ENCODE data around the gene PTGES3. TPM values are rescaled to one million over a fixed set of nuclear protein-coding genes. Genes with fewer than 3 reads are reported as not detected.
"Not testable (repeated sequence)": the region's sequence is repeated elsewhere in the genome, so short reads cannot be mapped to it uniquely, and the experiment has no call there.

PTGES3 gene
- total RNA-seq, 2 donors from 2014 or later: 27.4 to 56.0 TPM

GRCh38 chr12:56715798-56716197, 27.7 kb upstream of the PTGES3 start:
- 71 to 77% methylated on average over 8 of the region's 8 CpGs for WGBS, 2 donors
- H3K4me3 ChIP-seq: no peak overlapping the region
- ATAC-seq: no peak
- peaks cover 51% of the 10 kb centered on the region for H3K4me1 ChIP-seq
- intact Hi-C loops (cut with DNase I): no loop called here
- no peaks in the 10 kb centered on the region for H3K27me3 ChIP-seq
- H3K9me3 ChIP-seq: no peaks in the 10 kb centered on the region
- peaks cover 17 to 26% of the 10 kb centered on the region in 2 donors for H3K36me3 ChIP-seq (replicated peaks in 1 of 2; ENCODE audit: insufficient read depth in 1 of 2, low read depth in 2 of 2)
- H3K27ac ChIP-seq: no peak overlapping the region
- TF ChIP-seq CTCF (IDR thresholded peaks at IDR 0.05): no peak
- TF ChIP-seq POLR2A (IDR thresholded peaks at IDR 0.05): no peak
- DNase-seq: no peak

DNA sequence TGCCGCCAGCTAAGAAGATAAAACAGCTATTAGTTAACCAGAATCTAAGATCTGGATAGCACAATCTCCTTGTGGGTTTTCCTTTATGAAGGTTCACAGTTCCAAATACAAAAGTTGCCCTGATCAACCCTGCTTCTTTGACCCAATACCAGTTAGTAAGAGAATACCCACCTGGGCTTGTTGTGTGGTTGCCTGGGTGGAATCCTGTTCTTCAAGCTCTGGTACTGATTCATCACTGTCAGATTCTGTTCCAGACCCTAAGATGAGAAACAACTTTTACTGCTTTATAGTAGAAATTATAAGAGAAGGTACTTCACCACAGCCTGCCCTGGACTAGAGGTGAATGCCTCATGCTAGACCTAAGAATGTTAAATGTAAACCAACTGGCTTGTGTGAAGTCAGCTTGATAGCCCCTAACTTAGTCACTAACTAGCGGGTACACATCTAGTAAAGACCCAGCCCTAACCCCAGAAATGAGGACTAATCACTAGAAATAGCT, 26.4 kb upstream of the PTGES3 start:
- intact Hi-C loops (cut with DNase I): no loop called here
- TF ChIP-seq POLR2A (IDR thresholded peaks at IDR 0.05): no peak
- TF ChIP-seq CTCF (IDR thresholded peaks at IDR 0.05): no peak
- ATAC-seq (no peak), DNase-seq (no peak)
- no peaks in the 10 kb centered on the region for H3K9me3 ChIP-seq
- peaks cover 38% of the 10 kb centered on the region for H3K4me1 ChIP-seq
- H3K27me3 ChIP-seq: no peaks in the 10 kb centered on the region
- H3K27ac ChIP-seq: no peak overlapping the region
- no peak overlapping the region for H3K4me3 ChIP-seq
- 72 to 78% methylated on average over 2 of the region's 2 CpGs for WGBS, 2 donors
- H3K36me3 ChIP-seq (replicated peaks in 1 of 2; ENCODE audit: insufficient read depth in 1 of 2, low read depth in 2 of 2): peaks cover 17 to 26% of the 10 kb centered on the region in 2 donors

- no peak overlapping the region for H3K27ac ChIP-seq
- no peaks in the 10 kb centered on the region for H3K9me3 ChIP-seq
- TF ChIP-seq POLR2A (IDR thresholded peaks at IDR 0.05) (no peak), CTCF (IDR thresholded peaks at IDR 0.05) (no peak)
- DNase-seq: no peak
- no peaks in the 10 kb centered on the region for H3K27me3 ChIP-seq
- intact Hi-C loops (cut with DNase I): no loop called here
- no peak for ATAC-seq
- peaks cover 26% of the 10 kb centered on the region for H3K4me1 ChIP-seq
- 79 to 86% methylated on average over 3 of the region's 3 CpGs for WGBS, 2 donors
- H3K36me3 ChIP-seq (replicated peaks in 1 of 2; ENCODE audit: insufficient read depth in 1 of 2, low read depth in 2 of 2): peaks cover 17 to 26% of the 10 kb centered on the region in 2 donors
- no peak overlapping the region for H3K4me3 ChIP-seq
Measured at GRCh38 chr12:56713345-56713744, 25.3 kb upstream of the PTGES3 start.

GRCh38 chr12:56709759-56710376, 21.8 kb upstream of the PTGES3 start:
- Histone ChIP-seq H3K36me3 (replicated peaks in 1 of 2; ENCODE audit: insufficient read depth in 1 of 2, low read depth in 2 of 2) (peaks cover 17 to 26% of the 10 kb centered on the region in 2 donors), H3K27ac (no peak overlapping the region), H3K9me3 (no peaks in the 10 kb centered on the region), H3K4me3 (no peak overlapping the region), H3K4me1 (no peaks in the 10 kb centered on the region), H3K27me3 (no peaks in the 10 kb centered on the region)
- ATAC-seq (no peak), DNase-seq (no peak)
- 80 to 84% methylated on average over 5 of the region's 5 CpGs for WGBS, 2 donors
- intact Hi-C loops (cut with DNase I): no loop called here
- TF ChIP-seq POLR2A (IDR thresholded peaks at IDR 0.05): no peak
- TF ChIP-seq CTCF (IDR thresholded peaks at IDR 0.05): no peak

GRCh38 chr12:56704522-56704921, 16.4 kb upstream of the PTGES3 start:
- H3K36me3 ChIP-seq (replicated peaks in 1 of 2; ENCODE audit: insufficient read depth in 1 of 2, low read depth in 2 of 2); H3K9me3 ChIP-seq; H3K4me3 ChIP-seq; intact Hi-C loops (cut with DNase I); ATAC-seq; DNase-seq; H3K27me3 ChIP-seq; H3K4me1 ChIP-seq; H3K27ac ChIP-seq: not testable (repeated sequence)
- WGBS, 2 donors: 79 to 85% methylated on average over 5 of the region's 5 CpGs

Data from body of pancreas (tissue), 4 donors.